Central memory CD8-positive, alpha-beta T cell (primary cell): ENCODE results near the gene PLEK.

ENCODE experiments used
- ATAC-seq: fragments of 150-1000 bp; cut with Tn5 transposase; replicated peaks from 2 replicates; pipeline ENCODE4 v1.10.0; 2022; ENCODE audit warnings: mild to moderate bottlenecking, moderate FRiP score, moderate number of reproducible peaks; ENCODE audit not compliant: poor library complexity, severe bottlenecking; ENCODE audit errors: extremely low read depth
- DNase-seq, 2 donors: peaks; one replicate each; pipeline ENCODE4 v3.0.0; 2021; ENCODE audit warnings: low spot score in 2 of 2
- H3K27ac Mint-ChIP-seq: one replicate; pipeline ENCODE4 v1.8.0; 2022; ENCODE audit warnings: low read depth, mild to moderate bottlenecking, moderate library complexity, mixed read lengths
- H3K27me3 Mint-ChIP-seq: one replicate; pipeline ENCODE4 v1.8.0; 2022; ENCODE audit warnings: mixed read lengths
- H3K36me3 Mint-ChIP-seq: one replicate; pipeline ENCODE4 v1.8.0; 2022; ENCODE audit warnings: mild to moderate bottlenecking, moderate library complexity, mixed read lengths; ENCODE audit not compliant: insufficient read depth
- H3K4me1 Mint-ChIP-seq: one replicate; pipeline ENCODE4 v1.8.0; 2022; ENCODE audit warnings: mixed read lengths
- H3K4me3 Mint-ChIP-seq: one replicate; pipeline ENCODE4 v1.8.0; 2022; ENCODE audit warnings: mild to moderate bottlenecking, moderate library complexity, mixed read lengths
- H3K9me3 Mint-ChIP-seq: one replicate; pipeline ENCODE4 v1.8.0; 2022; ENCODE audit warnings: mixed read lengths

PLEK gene

GRCh38 chr2:68365087-68365486, at the start of gene PLEK:
PLEK (plus strand) TSS chr2:68365282; CDS start chr2:68365352, 70 bp downstream.
- H3K36me3 Mint-ChIP-seq, result peaks cover 35% of the 10 kb centered on the region
- peaks cover 6% of the 10 kb centered on the region for H3K9me3 Mint-ChIP-seq
- peak within 1 kb of the TSS; percentile 91 for H3K27ac Mint-ChIP-seq
- peak; percentile 57 for ATAC-seq
- H3K4me1 Mint-ChIP-seq, result peaks cover 67% of the 10 kb centered on the region
- H3K4me3 Mint-ChIP-seq, result peak within 1 kb of the TSS; percentile 98
- peak in 1 of 2 donors; percentile 31 for DNase-seq
- H3K27me3 Mint-ChIP-seq, result no peaks in the 10 kb centered on the region

DNA sequence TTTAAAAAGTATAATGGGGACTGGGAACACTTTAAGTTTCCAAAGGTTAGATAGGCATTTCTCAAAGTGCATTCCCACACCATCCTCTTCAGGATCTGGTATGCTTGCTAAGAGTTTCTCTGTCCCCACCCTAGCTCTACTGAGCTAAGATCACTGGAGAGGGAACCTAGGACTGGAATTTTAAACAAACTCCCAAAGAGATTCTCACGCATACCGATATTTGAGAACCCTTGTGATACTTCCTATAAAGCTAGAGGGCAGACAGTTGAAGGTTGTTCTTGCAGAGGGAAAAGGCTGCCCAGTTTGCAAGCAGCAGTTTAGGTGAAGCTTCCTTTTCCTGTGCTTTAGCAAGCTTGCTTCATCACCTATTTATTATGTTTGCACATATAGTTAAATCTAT, 49.0 kb upstream of the PLEK start:
- ATAC-seq (no peak), DNase-seq (no peak)
- no peak overlapping the region for H3K4me3 Mint-ChIP-seq
- H3K27me3 Mint-ChIP-seq, result peaks cover 61% of the 10 kb centered on the region
- H3K4me1 Mint-ChIP-seq, result peaks cover 16% of the 10 kb centered on the region
- H3K27ac Mint-ChIP-seq, result no peak overlapping the region
- peaks cover 1% of the 10 kb centered on the region for H3K36me3 Mint-ChIP-seq
- H3K9me3 Mint-ChIP-seq, result no peaks in the 10 kb centered on the region

- Mint-ChIP-seq H3K27ac (no peak overlapping the region), H3K4me3 (peak overlapping the region; percentile 76), H3K36me3 (peaks cover 1% of the 10 kb centered on the region), H3K4me1 (peaks cover 16% of the 10 kb centered on the region), H3K9me3 (no peaks in the 10 kb centered on the region), H3K27me3 (peaks cover 47% of the 10 kb centered on the region)
- ATAC-seq (no peak), DNase-seq (no peak)
Observed at GRCh38 chr2:68317971-68318913, 46.8 kb upstream of the PLEK start.

- H3K4me1 Mint-ChIP-seq, result peaks cover 16% of the 10 kb centered on the region
- peak overlapping the region; percentile 76 for H3K4me3 Mint-ChIP-seq
- H3K36me3 Mint-ChIP-seq, result peaks cover 1% of the 10 kb centered on the region
- H3K27ac Mint-ChIP-seq, result no peak overlapping the region
- DNase-seq (no peak), ATAC-seq (no peak)
- H3K9me3 Mint-ChIP-seq, result no peaks in the 10 kb centered on the region
- peaks cover 44% of the 10 kb centered on the region for H3K27me3 Mint-ChIP-seq
Observed at GRCh38 chr2:68318914-68319397, 46.1 kb upstream of the PLEK start.

DNA sequence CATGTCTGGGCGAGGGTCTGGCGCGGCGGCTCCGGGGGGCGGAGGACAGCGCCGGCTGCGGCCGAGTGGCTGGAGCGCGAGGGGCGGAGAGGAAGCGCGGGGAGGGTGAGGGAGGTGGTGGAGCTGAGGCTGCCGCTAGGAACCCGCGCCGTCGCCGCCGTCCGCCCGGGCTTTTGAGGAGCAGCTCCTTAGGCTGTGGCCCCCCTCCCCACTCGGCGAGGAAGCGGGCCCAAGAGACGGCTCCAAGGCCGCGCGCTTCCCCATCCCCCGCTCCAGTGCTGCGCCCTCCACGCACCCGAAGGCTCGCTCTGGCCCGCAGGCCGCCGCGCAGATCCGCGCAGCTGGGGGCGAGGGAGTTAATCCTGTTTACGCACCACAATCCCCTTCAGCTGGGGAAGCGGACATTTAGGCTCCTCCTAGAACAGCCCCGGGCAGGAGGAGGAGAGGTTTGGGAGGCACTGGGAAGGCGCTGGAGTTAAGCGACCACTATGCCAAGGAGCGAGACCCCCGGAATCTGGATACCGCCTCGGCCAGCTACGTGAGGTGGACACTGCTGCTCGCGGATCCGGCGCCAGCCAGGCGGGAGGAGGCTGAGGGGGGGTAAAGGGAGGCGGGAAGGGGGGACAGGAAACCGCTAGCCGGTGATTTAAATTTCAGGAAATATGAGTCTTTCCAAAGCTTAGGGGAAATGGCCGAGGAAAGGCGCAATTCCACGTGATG, 45.5 kb upstream of the PLEK start, which contains the start of gene CNRIP1:
Gene CNRIP1 (minus strand): TSS at position 552 of the 720 bp plus-strand sequence. CDS start 549 bp downstream, at position 3.
- H3K4me1 Mint-ChIP-seq, result peaks cover 16% of the 10 kb centered on the region
- no peak within 1 kb of the TSS for H3K27ac Mint-ChIP-seq
- DNase-seq (no peak), ATAC-seq (peak; percentile 36)
- H3K36me3 Mint-ChIP-seq, result peaks cover 1% of the 10 kb centered on the region
- H3K27me3 Mint-ChIP-seq, result peaks cover 38% of the 10 kb centered on the region
- H3K4me3 Mint-ChIP-seq, result peak within 1 kb of the TSS; percentile 76
- H3K9me3 Mint-ChIP-seq, result no peaks in the 10 kb centered on the region

- Mint-ChIP-seq H3K9me3 (no peaks in the 10 kb centered on the region), H3K27me3 (peaks cover 39% of the 10 kb centered on the region), H3K4me3 (peak overlapping the region; percentile 76), H3K4me1 (peaks cover 16% of the 10 kb centered on the region), H3K27ac (no peak overlapping the region), H3K36me3 (peaks cover 1% of the 10 kb centered on the region)
- DNase-seq (no peak), ATAC-seq (no peak)
Observed at GRCh38 chr2:68320118-68320641, 44.9 kb upstream of the PLEK start.

- Mint-ChIP-seq H3K27me3 (peaks cover 41% of the 10 kb centered on the region), H3K36me3 (peaks cover 1% of the 10 kb centered on the region), H3K4me1 (peaks cover 4% of the 10 kb centered on the region), H3K27ac (no peak overlapping the region), H3K9me3 (no peaks in the 10 kb centered on the region), H3K4me3 (no peak overlapping the region)
- ATAC-seq (no peak), DNase-seq (no peak)
Observed at GRCh38 chr2:68325056-68325455, 40.0 kb upstream of the PLEK start.

DNA sequence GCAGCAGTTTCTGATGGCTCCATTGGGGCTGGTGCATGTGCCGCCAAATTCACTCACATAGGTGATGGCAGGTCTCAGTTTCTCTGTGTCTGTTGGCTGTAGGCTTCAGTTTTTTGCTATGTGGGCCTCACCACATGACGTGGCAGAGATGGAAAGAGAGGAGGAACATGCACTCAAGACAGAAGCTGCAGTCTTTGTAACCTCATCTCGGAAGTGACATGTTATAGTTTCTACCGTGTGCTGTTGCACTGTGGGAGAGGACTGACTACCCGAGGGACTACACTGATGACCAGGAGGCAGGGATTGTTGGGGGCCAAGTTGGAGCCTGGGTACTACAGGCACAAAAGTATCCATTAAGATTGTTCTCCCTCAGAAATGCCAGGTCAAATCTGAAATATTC, 36.2 kb upstream of the PLEK start:
- DNase-seq (no peak), ATAC-seq (no peak)
- Mint-ChIP-seq H3K36me3 (no peaks in the 10 kb centered on the region), H3K27ac (no peak overlapping the region), H3K9me3 (no peaks in the 10 kb centered on the region), H3K4me3 (no peak overlapping the region), H3K4me1 (peaks cover 2% of the 10 kb centered on the region), H3K27me3 (peaks cover 34% of the 10 kb centered on the region)

GRCh38 chr2:68330691-68331090, 34.4 kb upstream of the PLEK start:
- no peaks in the 10 kb centered on the region for H3K9me3 Mint-ChIP-seq
- H3K27me3 Mint-ChIP-seq, result peaks cover 25% of the 10 kb centered on the region
- no peak overlapping the region for H3K27ac Mint-ChIP-seq
- H3K36me3 Mint-ChIP-seq, result no peaks in the 10 kb centered on the region
- no peak overlapping the region for H3K4me3 Mint-ChIP-seq
- peaks cover 5% of the 10 kb centered on the region for H3K4me1 Mint-ChIP-seq
- ATAC-seq (no peak), DNase-seq (no peak)

DNA sequence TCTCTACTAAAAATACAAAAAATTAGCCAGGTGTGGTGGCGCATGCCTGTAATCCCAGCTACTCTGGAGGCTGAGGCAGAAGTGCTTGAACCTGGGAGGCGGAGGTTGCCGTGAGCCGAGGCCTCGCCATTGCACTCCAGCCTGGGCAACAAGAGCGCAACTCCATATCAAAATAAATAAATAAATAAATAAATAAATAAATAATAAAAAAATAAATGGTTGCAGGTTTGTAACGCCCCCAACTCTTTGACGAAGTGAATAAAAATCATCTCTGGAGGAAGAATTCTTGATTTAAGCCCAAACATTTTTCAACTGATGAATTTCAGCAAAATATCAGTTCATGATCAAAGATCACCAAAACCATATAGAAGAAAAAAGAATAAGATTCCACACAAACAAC, 32.1 kb upstream of the PLEK start:
- ATAC-seq (no peak), DNase-seq (no peak)
- no peak overlapping the region for H3K27ac Mint-ChIP-seq
- H3K4me3 Mint-ChIP-seq, result no peak overlapping the region
- no peaks in the 10 kb centered on the region for H3K9me3 Mint-ChIP-seq
- no peaks in the 10 kb centered on the region for H3K36me3 Mint-ChIP-seq
- H3K27me3 Mint-ChIP-seq, result peaks cover 11% of the 10 kb centered on the region
- H3K4me1 Mint-ChIP-seq, result peaks cover 5% of the 10 kb centered on the region

GRCh38 chr2:68333931-68334330, 31.2 kb upstream of the PLEK start:
- Mint-ChIP-seq H3K9me3 (no peaks in the 10 kb centered on the region), H3K36me3 (no peaks in the 10 kb centered on the region)
- no peak for ATAC-seq

DNA sequence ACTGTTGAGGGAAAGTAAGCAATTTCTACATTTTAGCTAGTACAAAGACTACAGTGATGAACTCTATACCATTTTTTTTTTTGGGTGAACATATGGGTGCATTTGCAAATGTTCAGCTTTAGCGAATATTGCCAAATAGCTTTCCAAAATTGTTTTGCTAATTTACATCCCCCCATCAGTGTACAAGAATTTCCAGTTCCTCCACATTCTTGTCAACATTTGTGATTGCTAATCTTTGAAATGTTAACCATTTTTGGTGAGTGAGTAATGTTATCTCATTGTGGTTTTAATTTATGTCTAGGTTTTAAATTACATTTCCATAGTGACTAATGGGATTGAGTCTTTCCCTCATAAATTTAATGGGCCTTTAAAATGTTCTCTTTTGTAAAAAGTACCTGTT, 28.9 kb upstream of the PLEK start:
- peaks cover 13% of the 10 kb centered on the region for H3K27me3 Mint-ChIP-seq
- no peaks in the 10 kb centered on the region for H3K36me3 Mint-ChIP-seq
- H3K4me3 Mint-ChIP-seq, result no peak overlapping the region
- DNase-seq (no peak), ATAC-seq (no peak)
- no peaks in the 10 kb centered on the region for H3K9me3 Mint-ChIP-seq
- no peak overlapping the region for H3K27ac Mint-ChIP-seq
- peaks cover 5% of the 10 kb centered on the region for H3K4me1 Mint-ChIP-seq

More at GRCh38 chr2:68333931-68334330, 31.2 kb upstream of the PLEK start:
- Mint-ChIP-seq H3K4me1 (peaks cover 5% of the 10 kb centered on the region), H3K27me3 (peaks cover 2% of the 10 kb centered on the region), H3K4me3 (no peak overlapping the region), H3K27ac (no peak overlapping the region)
- DNase-seq, result no peak
